HEK293T (cell line): ENCODE measurements around the gene LGALS9.

Experiments used
- ARNT ChIP-seq: fragments of 450-650 bp; IDR thresholded peaks from 2 replicates; pipeline ENCODE4 v1.6.1; 2017; ENCODE audit warnings: mild to moderate bottlenecking
- BHLHE40 ChIP-seq: fragments of 450-650 bp; IDR thresholded peaks from 2 replicates; pipeline ENCODE4 v1.6.1; 2016; ENCODE audit warnings: mild to moderate bottlenecking, moderate library complexity, borderline replicate concordance
- CTBP1 ChIP-seq: fragments of 450-650 bp; IDR thresholded peaks from 2 replicates; pipeline ENCODE4 v1.6.1; 2016; ENCODE audit warnings: borderline replicate concordance
- ELF4 ChIP-seq: fragments of 450-650 bp; IDR thresholded peaks from 2 replicates; pipeline ENCODE4 v1.6.1; 2017; ENCODE audit warnings: antibody characterized with exemption
- FOXA1 ChIP-seq: fragments of 450-650 bp; IDR thresholded peaks from 2 replicates; pipeline ENCODE4 v1.6.1; 2016; ENCODE audit warnings: mild to moderate bottlenecking
- FOXK2 ChIP-seq: fragments of 450-650 bp; IDR thresholded peaks from 2 replicates; pipeline ENCODE4 v1.6.1; 2016; ENCODE audit warnings: mild to moderate bottlenecking
- FOXM1 ChIP-seq: fragments of 450-650 bp; IDR thresholded peaks from 2 replicates; pipeline ENCODE4 v1.6.1; 2017; ENCODE audit warnings: mild to moderate bottlenecking, borderline replicate concordance
- LEF1 ChIP-seq: fragments of 450-650 bp; IDR thresholded peaks from 2 replicates; pipeline ENCODE4 v1.6.1; 2017; ENCODE audit warnings: mild to moderate bottlenecking, borderline replicate concordance
- NFRKB ChIP-seq: fragments of 450-650 bp; IDR thresholded peaks from 2 replicates; pipeline ENCODE4 v1.6.1; 2016; ENCODE audit warnings: mild to moderate bottlenecking, moderate library complexity
- PKNOX1 ChIP-seq: fragments of 450-650 bp; IDR thresholded peaks from 2 replicates; pipeline ENCODE4 v1.6.1; 2016
- SP1 ChIP-seq: fragments of 450-650 bp; IDR thresholded peaks from 2 replicates; pipeline ENCODE4 v1.6.1; 2017
- SUZ12 ChIP-seq: fragments of 450-650 bp; IDR thresholded peaks from 2 replicates; pipeline ENCODE4 v1.6.1; 2016; ENCODE audit warnings: mild to moderate bottlenecking
- TARDBP ChIP-seq: fragments of 450-650 bp; IDR thresholded peaks from 2 replicates; pipeline ENCODE4 v1.6.1; 2016
- ZNF384 ChIP-seq: fragments of 450-650 bp; IDR thresholded peaks from 2 replicates; pipeline ENCODE4 v1.6.1; 2016

GRCh38 chr17:27650836-27651235, 19.8 kb downstream of the LGALS9 start:
- no peak for TF ChIP-seq ELF4
- no peak for TF ChIP-seq LEF1
- no peak for TF ChIP-seq BHLHE40
- TF ChIP-seq SUZ12: no peak
- no peak for TF ChIP-seq FOXA1
- no peak for TF ChIP-seq ARNT
- no peak for TF ChIP-seq SP1
- no peak for TF ChIP-seq FOXM1
- TF ChIP-seq FOXK2: no peak
- no peak for TF ChIP-seq TARDBP
- no peak for TF ChIP-seq PKNOX1
- TF ChIP-seq CTBP1: no peak
- no peak for TF ChIP-seq NFRKB
- TF ChIP-seq ZNF384: no peak
